ENCODE data around the gene ZNF697.
A peak's percentile ranks its signal among the peaks of the same experiment; 100 is the strongest.
"Not testable (repeated sequence)": the region's sequence is repeated elsewhere in the genome, so short reads cannot be mapped to it uniquely, and the experiment has no call there.

ZNF697 gene

GRCh38 chr1:119647734-119648619, at the start of gene ZNF697:
Gene ZNF697, minus strand, starts transcription at chr1:119648266. Its CDS starts 22,166 bp downstream, at chr1:119626100.
- peak; percentile 95 for DNase-seq

DNA sequence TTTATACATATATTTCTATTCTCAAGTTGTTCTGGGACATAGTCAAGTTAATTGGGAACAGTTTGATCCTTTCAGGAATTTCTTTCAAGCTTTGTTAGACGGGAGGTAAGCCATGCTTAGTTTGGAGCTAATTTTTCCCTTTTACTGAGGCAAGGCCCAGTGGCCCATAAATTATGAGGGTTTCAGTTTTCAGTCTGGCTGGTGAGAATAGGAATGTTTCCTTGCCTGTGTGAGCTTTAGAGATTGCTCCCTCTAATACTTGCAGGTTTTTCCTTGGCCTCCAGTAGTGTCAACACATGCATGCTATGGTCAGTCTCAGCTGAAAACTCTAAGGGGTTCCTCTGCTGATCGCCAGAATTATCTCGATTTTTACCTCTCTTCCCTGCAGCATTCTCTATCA, 49.5 kb upstream of the ZNF697 start:
- DNase-seq, result no peak

DNA sequence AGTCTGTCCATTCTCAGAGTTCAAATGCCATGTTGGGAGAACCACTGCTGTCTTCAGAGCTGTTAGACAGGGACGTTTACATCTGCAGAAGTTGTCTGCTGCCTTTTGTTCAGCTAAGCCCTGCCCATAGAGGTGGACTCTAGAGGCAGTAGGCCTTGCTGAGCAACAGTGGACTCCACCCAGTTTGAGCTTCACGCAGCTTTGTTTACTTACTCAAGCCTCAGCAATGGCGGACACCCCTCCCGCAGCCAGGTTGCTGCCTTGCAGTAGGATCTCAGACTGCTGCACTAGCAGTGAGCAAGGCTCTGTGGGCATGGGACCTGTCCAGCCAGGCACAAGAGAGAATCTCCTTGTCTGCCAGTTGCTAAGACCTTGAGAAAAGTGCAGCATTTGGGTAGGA, 48.8 kb upstream of the ZNF697 start:
- not testable (repeated sequence) for DNase-seq

GRCh38 chr1:119689511-119689910, 41.4 kb upstream of the ZNF697 start:
- DNase-seq, result no peak

DNA sequence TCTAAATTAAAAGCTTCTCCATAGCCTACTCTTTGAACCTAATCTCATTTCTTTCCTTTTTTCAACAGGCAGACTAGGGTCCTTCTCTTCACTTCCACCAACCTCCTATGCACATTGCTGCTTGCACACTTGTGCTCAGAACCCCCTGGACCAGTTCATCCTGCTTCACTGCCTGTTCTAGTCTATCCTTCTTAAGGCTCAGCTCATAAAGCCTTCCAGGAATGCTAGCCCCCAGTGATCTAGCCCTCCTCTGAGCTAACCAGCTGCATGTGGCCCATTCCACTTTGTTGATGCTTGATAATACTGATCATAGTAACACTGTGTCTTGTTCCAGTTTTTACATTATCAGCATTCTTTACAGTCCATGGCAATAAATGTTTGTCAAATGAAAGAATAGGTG, 40.7 kb upstream of the ZNF697 start:
- no peak for DNase-seq

- DNase-seq, result no peak
Observed at GRCh38 chr1:119687434-119688079, 39.5 kb upstream of the ZNF697 start.

GRCh38 chr1:119686661-119687060, 38.6 kb upstream of the ZNF697 start:
- no peak for DNase-seq

GRCh38 chr1:119683893-119684292, 35.8 kb upstream of the ZNF697 start:
- no peak for DNase-seq

DNA sequence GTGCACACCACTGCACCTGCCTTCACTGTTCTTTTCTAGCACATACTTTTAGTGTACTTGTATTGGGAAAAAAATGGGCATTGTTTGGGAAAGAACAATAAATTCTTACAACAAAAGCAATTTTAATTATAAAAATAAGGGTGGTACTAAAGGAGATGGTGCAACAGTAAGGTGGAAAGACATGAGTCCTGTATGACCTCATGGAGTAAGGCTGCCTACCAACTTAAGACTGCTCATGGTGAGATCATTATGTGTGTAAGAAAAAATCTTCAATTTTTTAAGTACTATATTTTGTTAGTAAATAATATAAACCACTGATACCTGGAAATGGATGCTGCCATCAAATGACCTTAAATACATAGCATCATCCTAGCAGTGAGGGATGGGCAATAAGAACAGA, 34.1 kb upstream of the ZNF697 start:
- no peak for DNase-seq

- no peak for DNase-seq
Observed at GRCh38 chr1:119681560-119681959, 33.5 kb upstream of the ZNF697 start.

GRCh38 chr1:119680723-119681122, 32.7 kb upstream of the ZNF697 start:
- DNase-seq, result no peak

- DNase-seq, result no peak
Observed at GRCh38 chr1:119680193-119680592, 32.1 kb upstream of the ZNF697 start.

DNA sequence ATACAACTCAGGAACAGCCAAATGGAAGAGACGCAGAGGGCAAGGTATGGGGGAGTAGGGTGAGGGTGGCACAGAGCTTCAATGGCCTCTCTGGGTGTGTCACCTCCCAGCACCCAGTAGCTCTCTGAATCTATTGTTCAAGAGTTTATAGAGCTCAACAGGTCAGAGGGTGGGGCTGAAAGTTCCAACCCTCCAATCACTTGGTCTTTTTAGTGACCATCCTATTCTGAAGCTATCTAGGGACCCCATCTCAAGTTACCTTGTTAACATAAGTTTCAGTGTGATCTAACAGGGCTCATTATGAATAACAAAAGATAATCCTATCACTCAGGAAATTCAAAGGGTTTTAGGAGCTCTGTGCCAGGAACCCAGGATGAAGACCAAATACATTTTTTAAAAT, 31.2 kb upstream of the ZNF697 start:
- DNase-seq, result no peak

DNA sequence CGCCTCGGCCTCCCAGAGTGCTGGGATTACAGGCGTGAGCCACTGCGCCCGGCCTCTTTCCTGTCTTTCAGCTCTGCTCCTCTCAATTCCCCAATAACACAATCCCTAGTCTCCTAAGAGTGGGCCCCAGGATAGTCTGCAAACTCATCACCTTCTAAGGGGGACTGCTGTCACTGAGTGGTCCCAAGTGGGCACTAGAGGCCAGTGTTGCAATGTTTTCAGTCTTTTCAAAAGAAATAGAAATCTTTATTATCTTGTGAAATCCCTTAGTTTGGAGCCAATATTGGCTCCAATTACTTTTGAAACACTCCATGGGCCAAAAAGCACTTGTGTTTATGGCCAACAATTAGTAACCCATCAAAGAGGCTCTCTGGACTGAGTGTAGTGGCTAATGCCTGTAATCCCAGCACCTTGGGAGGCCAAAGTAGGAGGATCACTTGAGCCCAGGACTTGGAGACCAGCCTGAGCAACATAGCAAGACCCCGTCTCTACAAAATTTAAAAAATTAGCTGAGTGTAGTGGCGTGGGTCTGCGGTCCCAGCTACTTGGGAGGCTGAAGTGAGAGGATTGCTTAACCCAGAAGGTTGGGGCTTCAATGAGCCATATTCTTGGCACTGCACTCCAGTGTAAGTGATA, 28.6 kb upstream of the ZNF697 start:
- DNase-seq, result peak; percentile 18

- DNase-seq, result peak; percentile 91
Observed at GRCh38 chr1:119675349-119676345, 27.6 kb upstream of the ZNF697 start.

GRCh38 chr1:119674835-119675289, 26.8 kb upstream of the ZNF697 start:
- DNase-seq, result peak; percentile 89

DNA sequence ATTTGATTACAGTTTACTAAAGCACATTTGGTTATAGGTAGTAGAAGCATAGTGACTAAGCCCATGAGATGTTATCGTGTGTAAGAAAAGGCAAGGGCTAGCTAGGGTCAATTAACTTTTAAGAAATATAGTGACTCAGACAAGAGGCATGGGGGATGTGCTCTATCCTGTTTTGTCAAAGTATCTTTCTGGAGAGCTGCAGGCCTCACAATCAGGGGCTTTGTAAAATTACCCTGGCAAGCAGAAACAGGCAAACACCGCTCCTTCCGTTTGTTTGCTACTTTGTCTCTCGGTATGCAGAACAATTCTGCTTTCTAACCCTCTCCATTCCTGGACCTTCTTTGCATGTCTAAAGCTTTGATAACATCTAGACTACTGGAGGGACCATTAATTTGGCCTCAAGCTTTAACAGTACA, 26.1 kb upstream of the ZNF697 start:
- no peak for DNase-seq

- no peak for DNase-seq
Observed at GRCh38 chr1:119673171-119673940, 25.3 kb upstream of the ZNF697 start.

- DNase-seq, result no peak
Observed at GRCh38 chr1:119670898-119671297, 22.8 kb upstream of the ZNF697 start.

DNA sequence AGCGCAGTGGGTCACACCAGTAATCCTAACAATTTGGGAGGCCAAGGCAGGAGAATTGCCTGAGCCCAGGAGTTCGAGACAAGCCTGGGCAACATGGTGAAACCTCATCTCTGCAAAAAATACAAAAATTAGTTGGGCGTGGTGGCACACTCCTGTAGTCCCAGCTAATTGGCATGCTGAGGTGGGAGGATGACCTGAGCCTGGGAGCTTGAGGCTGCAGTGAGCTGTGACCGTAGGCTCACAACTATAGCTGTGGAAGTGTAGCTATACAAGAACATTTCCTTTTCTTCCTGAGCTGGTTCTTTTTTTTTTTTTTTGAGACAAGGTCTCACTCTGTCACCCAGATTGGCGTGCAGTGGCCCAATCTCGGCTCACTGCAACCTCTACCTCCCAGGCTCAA, 19.1 kb upstream of the ZNF697 start:
- DNase-seq, result no peak

DNA sequence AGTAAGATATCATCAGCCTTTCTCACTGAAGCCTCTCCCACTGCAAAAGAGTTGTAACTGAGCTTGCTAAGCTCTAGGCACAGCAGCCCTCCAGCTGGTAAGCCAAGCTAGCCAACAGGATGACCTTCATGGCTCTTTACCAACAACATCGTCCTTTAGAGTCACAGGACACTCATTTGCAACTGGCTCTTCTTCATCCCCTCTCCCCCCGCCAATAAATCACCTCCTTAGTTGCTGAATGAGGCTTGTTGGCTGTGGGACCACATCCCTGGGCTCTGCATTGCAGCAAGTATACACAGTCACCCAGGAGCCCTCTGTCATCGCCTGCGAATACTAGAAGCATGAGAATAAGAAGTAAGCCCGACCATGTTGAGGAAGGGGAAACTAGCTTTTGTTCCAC, 16.0 kb upstream of the ZNF697 start:
- no peak for DNase-seq

DNA sequence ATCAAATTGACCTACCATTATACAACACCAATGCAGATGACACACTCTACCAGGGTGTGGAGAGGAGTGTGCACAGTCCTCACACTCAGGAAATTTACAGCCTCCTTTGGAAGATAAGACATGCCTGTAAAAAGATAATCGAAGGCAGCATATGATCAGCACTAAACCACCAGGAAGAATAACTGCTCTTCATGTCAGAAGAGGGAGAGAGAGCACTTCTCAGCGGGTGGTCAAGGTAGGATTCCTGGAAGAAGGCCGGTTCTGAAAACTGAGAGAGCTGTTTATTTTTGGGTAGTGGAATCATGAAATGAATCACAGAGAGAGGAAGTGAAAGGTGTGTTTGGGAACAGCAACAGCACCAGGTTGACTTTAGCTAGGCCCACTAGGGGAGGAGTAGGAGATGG, 14.0 kb upstream of the ZNF697 start:
- peak; percentile 15 for DNase-seq

All from hematopoietic multipotent progenitor cell treated with erythropoietin and hydrocortisone succinate and interleukin-3 and kit ligand, for 4 days (in vitro differentiated cells).